ENCODE data around the gene STRIT1.

GRCh38 chr3:155309581-155309980 is 16.1 kb upstream of the STRIT1 start:
- TF ChIP-seq REST (IDR thresholded peaks at IDR 0.05; ENCODE audit: insufficient read depth in 1 of 2, low read depth in 2 of 2, low read length in 1 of 2): no peak
- TF ChIP-seq CTCF (IDR thresholded peaks at IDR 0.05): no peak
- TF ChIP-seq SIN3A (IDR thresholded peaks at IDR 0.05; ENCODE audit: borderline replicate concordance, insufficient read depth, low read depth, low read length): no peak
- no peak for TF ChIP-seq TCF7L2 (IDR thresholded peaks at IDR 0.05; ENCODE audit: low read depth, low read length)
- TF ChIP-seq POLR2AphosphoS5 (IDR thresholded peaks at IDR 0.05; ENCODE audit: low read depth, low read length): no peak

Data from Panc1 (cell line).